ENCODE measurements around the gene NEBL.

Gene NEBL

DNA sequence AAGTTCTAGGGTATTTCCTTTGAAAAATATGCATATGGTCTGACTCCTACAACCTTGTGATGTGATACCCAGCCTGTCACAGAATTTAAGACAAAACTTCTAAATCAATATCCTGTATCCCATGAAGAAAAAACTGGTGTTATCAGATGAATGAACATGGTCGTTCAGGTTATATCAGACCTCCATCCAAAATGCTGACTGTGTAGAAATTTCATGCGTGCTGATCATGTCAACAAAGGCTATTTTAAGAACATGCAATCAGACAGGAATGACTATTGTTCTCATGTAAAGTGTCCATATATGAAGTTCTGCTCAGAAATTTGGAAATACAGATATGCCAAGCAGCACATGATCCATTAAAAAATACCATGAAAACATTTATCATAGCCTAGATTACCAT is 62.3 kb downstream of the NEBL start:
- no peak for DNase-seq (ENCODE audit: low read depth)
- TF ChIP-seq, protein P1, sequence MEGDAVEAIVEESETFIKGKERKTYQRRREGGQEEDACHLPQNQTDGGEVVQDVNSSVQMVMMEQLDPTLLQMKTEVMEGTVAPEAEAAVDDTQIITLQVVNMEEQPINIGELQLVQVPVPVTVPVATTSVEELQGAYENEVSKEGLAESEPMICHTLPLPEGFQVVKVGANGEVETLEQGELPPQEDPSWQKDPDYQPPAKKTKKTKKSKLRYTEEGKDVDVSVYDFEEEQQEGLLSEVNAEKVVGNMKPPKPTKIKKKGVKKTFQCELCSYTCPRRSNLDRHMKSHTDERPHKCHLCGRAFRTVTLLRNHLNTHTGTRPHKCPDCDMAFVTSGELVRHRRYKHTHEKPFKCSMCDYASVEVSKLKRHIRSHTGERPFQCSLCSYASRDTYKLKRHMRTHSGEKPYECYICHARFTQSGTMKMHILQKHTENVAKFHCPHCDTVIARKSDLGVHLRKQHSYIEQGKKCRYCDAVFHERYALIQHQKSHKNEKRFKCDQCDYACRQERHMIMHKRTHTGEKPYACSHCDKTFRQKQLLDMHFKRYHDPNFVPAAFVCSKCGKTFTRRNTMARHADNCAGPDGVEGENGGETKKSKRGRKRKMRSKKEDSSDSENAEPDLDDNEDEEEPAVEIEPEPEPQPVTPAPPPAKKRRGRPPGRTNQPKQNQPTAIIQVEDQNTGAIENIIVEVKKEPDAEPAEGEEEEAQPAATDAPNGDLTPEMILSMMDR (conservative IDR thresholded peaks at IDR 0.05; ENCODE audit: low read depth, low read length), result no peak
- no peak overlapping the region for H3K4me3 ChIP-seq (ENCODE audit: low read depth, low read length)

DNA sequence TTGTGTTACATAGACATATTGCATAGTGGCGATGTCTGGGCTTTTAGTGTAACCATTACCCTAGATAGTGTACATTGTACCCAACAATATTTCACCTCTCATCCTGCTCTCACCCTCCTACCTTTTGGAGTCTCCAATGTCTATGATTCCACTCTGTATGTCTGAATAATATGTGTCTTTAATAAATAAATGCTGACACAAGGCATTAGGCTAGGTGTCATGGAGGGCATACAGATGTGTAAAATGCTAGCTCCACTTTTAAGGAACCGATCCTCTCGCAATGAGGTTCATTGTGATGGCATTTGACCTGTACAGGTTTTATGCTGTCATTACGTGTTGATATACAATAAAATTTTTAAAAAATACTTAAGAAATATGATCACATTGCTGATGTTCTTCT is 74.3 kb downstream of the NEBL start:
- TF ChIP-seq, protein P1 (conservative IDR thresholded peaks at IDR 0.05; ENCODE audit: low read depth, low read length), result no peak
- DNase-seq (ENCODE audit: low read depth), result no peak

DNA sequence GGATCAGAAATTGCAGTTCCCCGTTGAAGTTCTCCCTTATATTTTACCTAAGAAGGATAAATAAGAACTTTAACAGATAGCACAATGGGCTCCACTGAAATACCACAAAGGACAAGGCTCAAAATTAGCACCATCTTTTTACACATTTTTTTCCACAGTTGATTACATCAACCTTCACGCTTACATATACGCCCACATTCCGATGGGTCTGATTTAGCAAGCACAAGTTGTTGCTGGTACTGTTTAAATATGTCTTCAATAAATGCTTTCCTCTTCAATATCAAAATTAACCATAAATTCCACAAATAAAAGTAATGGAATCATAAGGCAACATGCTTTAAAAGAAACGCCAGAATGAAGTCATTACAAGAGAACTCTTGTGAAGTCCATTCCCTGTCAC is 79.5 kb downstream of the NEBL start:
- no peak overlapping the region for H3K4me3 ChIP-seq (ENCODE audit: low read depth, low read length)
- peak; percentile 13 for DNase-seq (ENCODE audit: low read depth)
- TF ChIP-seq, protein P1 (conservative IDR thresholded peaks at IDR 0.05; ENCODE audit: low read depth, low read length), result no peak

More for the DNA sequence above, 74.3 kb downstream of the NEBL start:
- H3K4me3 ChIP-seq (ENCODE audit: low read depth, low read length), result no peak overlapping the region

DNA sequence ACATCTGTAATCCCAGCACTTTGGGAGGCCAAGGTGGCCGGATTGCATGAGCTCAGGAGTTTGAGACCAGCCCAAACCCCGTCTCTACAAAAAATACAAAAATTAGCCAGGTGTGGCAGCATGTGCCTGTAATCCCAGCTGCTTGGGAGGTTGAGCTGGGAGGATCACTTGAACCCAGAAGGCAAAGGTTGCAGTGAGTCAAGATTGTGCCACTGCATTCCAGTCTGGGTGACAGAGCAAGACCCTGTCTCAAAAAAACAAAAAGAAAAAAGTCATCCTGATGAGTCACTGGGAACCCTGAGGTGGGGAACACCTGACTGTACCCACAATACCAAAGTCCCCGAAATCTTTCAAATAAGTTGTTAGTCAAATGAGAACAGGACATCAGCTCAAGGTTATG is 80.0 kb downstream of the NEBL start:
- no peak for DNase-seq (ENCODE audit: low read depth)
- H3K4me3 ChIP-seq (ENCODE audit: low read depth, low read length), result no peak overlapping the region
- TF ChIP-seq, protein P1 (conservative IDR thresholded peaks at IDR 0.05; ENCODE audit: low read depth, low read length), result no peak

DNA sequence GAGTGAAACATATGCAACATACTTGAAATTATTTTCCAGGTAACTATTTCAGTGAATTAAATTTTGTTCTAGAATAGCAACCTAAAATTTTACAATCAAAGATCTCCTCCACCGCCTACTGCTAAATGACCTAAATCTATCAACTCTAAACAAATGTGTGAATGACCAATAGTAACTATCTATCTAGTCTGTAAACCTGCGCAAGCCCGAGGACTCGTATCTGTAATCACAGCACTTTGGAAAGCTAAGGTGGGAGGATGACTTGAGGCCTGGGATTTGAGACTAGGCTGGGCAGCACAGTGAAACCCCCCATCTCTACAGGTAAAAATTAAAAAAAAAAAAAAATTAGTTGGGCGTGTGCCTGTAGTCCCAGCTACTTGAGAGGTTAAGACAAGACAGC is 83.0 kb downstream of the NEBL start:
- H3K4me3 ChIP-seq (ENCODE audit: low read depth, low read length), result no peak overlapping the region
- DNase-seq (ENCODE audit: low read depth), result no peak
- TF ChIP-seq, protein P1 (conservative IDR thresholded peaks at IDR 0.05; ENCODE audit: low read depth, low read length), result no peak

DNA sequence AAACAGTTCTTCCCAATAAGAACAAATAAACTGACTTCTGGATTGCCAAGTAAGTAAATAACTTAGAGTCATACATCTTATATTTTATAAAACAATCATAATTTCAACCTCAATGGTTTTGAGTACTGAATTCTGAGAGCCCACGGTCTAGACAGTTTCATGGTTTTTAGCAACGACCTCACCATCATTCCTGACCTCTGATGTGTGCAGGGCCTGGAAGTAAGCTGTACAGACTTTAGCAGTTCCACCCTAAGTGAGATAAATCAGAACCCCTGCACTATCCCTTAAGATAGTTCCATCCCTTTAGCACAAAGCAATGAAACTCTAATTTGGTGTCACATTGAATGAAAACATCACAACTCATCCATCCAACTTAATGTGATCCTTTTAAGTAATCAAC is 86.0 kb downstream of the NEBL start:
- TF ChIP-seq, protein P1 (conservative IDR thresholded peaks at IDR 0.05; ENCODE audit: low read depth, low read length), result no peak
- H3K4me3 ChIP-seq (ENCODE audit: low read depth, low read length), result no peak overlapping the region
- peak; percentile 10 for DNase-seq (ENCODE audit: low read depth)

DNA sequence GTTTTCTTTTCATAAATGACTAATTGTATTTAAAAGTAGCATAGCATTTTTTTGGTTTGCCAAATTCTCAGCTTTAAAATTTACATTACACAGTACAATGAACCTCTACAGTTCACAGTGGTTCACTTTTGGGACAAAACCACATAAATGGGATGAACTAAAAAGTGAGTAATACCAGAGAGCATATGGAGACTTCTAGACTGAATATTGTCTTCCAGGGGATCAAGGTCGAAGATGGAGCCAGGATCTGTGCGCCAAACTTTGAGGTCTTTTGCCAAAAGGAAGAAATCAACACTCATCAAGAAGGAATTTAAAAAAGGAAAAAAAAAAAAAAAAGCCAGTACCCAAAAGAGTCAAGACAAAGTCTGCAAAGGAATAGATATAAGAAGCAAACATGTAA is 87.5 kb downstream of the NEBL start:
- no peak overlapping the region for H3K4me3 ChIP-seq (ENCODE audit: low read depth, low read length)
- DNase-seq (ENCODE audit: low read depth), result no peak
- TF ChIP-seq, protein P1 (conservative IDR thresholded peaks at IDR 0.05; ENCODE audit: low read depth, low read length), result no peak
